ENCODE data around the gene G6PD. TPM values are rescaled to one million over a fixed set of nuclear protein-coding genes. Genes with fewer than 3 reads are reported as not detected.
A peak's percentile ranks its signal among the peaks of the same experiment; 100 is the strongest.

Gene G6PD
- polyA plus RNA-seq, 4 donors = 10.5 to 23.4 (median 13.3) TPM

DNA sequence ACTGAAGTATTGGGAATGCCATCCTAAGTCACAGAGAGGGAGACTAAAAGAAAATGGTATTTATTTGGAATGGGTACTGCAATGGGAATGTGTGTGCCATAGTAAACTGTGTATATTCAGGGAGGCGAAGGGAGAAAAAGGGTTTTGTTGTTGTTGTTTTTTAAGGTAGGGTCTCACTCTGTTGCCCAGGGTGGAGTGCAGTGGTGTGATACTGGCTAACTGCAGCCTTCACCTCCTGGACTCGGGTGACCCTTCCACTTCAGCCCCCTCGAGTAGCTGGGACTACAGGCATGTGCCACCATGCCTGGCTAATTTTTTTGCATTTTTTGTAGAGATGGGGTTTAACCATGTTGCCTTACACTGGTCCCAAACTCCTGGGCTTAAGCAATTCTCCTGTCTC is 51.9 kb downstream of the G6PD start:
- 71 to 92% (median 85%) methylated on average over 3 of the region's 3 CpGs for WGBS, 3 donors
- FAIRE-seq (no peak), DNase-seq (no peak)
- Histone ChIP-seq H3K4me1 (ENCODE audit: control insufficient read depth in 3 of 3, insufficient read depth in 2 of 3, low read depth in 1 of 3, low read length in 2 of 3) (no peaks in the 10 kb centered on the region), H3K27ac (ENCODE audit: low read depth in 1 of 3, low read length in 2 of 3) (no peak overlapping the region), H3K27me3 (ENCODE audit: control insufficient read depth in 3 of 3, insufficient read depth in 3 of 3, low read length in 3 of 3) (no peaks in the 10 kb centered on the region), H3K4me3 (ENCODE audit: low read depth in 1 of 3, low read length in 3 of 3) (no peak overlapping the region), H3K36me3 (ENCODE audit: control insufficient read depth in 3 of 3, insufficient read depth in 2 of 3, low read depth in 1 of 3, low read length in 3 of 3) (no peaks in the 10 kb centered on the region), H3K9me3 (ENCODE audit: control insufficient read depth in 2 of 2, insufficient read depth in 1 of 2, low read depth in 1 of 2, low read length in 1 of 2) (no peaks in the 10 kb centered on the region)

DNA sequence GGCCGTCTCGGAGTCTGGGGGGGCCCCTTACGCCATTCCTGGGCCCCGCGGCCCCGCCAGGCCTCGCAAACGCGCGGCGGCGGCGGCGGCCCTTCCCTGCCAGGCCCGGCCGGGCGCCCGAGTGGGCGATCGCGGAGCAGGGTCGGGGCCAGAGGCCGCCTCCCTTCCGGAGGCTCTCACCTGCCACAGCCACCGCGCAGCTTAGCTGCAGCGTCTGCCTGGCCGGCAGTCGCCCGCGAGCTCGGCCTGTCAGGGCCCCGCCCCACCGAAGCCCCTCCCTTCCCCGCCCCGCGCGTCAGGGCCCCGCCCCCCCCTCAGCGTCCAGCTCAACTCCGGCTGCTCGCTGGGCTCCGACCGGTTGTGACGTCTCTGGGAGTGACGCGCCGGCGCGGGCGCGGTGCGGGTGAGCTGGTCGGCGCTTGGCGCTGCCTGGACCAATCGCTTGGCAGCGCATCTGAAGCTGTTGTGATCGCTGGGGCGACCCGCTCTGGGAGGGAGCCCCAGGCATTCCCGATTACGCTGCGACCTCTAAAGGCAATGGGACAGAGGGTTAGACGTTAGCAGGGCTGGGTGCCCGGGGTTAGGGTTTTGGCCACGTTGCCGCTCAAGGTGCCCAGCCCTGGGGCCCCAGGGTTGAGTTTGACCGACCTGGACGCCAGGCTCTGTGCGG is 56.1 kb downstream of the G6PD start, which contains the start of gene SLC10A3:
Gene SLC10A3 (minus strand): TSS at position 216 of the 670 bp plus-strand sequence. CDS start 1,689 bp downstream, outside the sequence.
- Histone ChIP-seq H3K9me3 (ENCODE audit: control insufficient read depth in 2 of 2, insufficient read depth in 1 of 2, low read depth in 1 of 2, low read length in 1 of 2) (no peaks in the 10 kb centered on the region), H3K27me3 (ENCODE audit: control insufficient read depth in 3 of 3, insufficient read depth in 3 of 3, low read length in 3 of 3) (no peaks in the 10 kb centered on the region), H3K4me3 (ENCODE audit: low read depth in 1 of 3, low read length in 3 of 3) (peak within 1 kb of the TSS; percentile 41 to 86 (median 64)), H3K27ac (ENCODE audit: low read depth in 1 of 3, low read length in 2 of 3) (peak within 1 kb of the TSS; percentile 84 to 99 (median 99)), H3K36me3 (ENCODE audit: control insufficient read depth in 3 of 3, insufficient read depth in 2 of 3, low read depth in 1 of 3, low read length in 3 of 3) (peaks cover 0 to 17% (median 0%) of the 10 kb centered on the region in 3 donors), H3K4me1 (ENCODE audit: control insufficient read depth in 3 of 3, insufficient read depth in 2 of 3, low read depth in 1 of 3, low read length in 2 of 3) (peaks cover 0 to 8% (median 0%) of the 10 kb centered on the region in 3 donors)
- WGBS, 3 donors = 1 to 37% (median 7%) methylated on average over 14 to 71 of the region's 71 CpGs
- FAIRE-seq (no peak), DNase-seq (peak; percentile 90 to 94)

DNA sequence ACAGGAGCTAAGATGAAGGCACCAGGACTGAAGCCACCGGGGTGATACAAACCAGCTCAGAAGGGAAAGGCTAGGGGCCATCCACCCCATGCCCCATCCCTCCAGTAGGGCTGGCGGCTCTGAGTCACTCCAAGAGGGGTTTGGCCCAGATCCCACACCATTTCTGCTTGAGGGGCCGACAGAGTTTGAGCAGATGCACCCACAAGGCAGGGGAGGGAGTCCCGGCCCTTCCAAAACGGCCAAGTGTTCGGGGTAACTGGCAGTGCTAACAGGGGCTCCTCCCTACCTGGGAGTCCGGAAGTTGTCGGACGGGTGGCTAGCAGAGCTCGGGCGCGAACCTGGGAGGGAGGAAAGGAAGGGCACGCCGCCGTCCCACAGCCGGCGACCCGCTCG is 56.6 kb downstream of the G6PD start:
- no peaks in the 10 kb centered on the region for H3K27me3 ChIP-seq (ENCODE audit: control insufficient read depth in 3 of 3, insufficient read depth in 3 of 3, low read length in 3 of 3)
- H3K27ac ChIP-seq (ENCODE audit: low read depth in 1 of 3, low read length in 2 of 3) = peak overlapping the region; percentile 80 to 92 (median 81)
- DNase-seq = peak in 1 of 2 donors; percentile 19
- H3K9me3 ChIP-seq (ENCODE audit: control insufficient read depth in 2 of 2, insufficient read depth in 1 of 2, low read depth in 1 of 2, low read length in 1 of 2) = no peaks in the 10 kb centered on the region
- no peak for FAIRE-seq
- H3K4me3 ChIP-seq (ENCODE audit: low read depth in 1 of 3, low read length in 3 of 3) = peak overlapping the region; percentile 41 to 67 (median 64)
- peaks cover 0 to 22% (median 0%) of the 10 kb centered on the region in 3 donors for H3K36me3 ChIP-seq (ENCODE audit: control insufficient read depth in 3 of 3, insufficient read depth in 2 of 3, low read depth in 1 of 3, low read length in 3 of 3)
- peaks cover 0 to 13% (median 0%) of the 10 kb centered on the region in 3 donors for H3K4me1 ChIP-seq (ENCODE audit: control insufficient read depth in 3 of 3, insufficient read depth in 2 of 3, low read depth in 1 of 3, low read length in 2 of 3)
- WGBS, 3 donors = 0 to 42% (median 18%) methylated on average over 5 to 19 of the region's 19 CpGs

DNA sequence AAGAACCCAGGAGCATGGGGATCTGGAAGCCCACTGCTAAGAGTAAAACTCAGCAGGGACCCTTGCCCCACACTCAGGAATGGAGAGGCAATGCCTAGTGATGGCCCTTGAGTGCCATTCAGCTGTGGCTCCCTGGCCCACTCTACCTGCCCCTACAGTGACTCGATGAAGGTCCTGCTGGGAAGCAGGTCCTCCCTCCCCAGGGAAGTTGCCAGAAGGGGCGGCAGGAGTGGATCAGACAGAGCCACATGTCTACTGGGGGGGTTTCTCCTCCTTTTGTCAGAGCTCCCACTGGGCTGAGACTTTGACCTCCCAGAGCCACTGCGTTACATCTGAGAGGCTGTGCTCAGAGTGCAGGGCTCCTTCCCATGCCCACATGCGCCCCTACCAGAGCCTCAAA is 57.5 kb downstream of the G6PD start:
- H3K4me3 ChIP-seq (ENCODE audit: low read depth in 1 of 3, low read length in 3 of 3) = peak overlapping the region in 1 of 3 donors; percentile 67
- no peak for FAIRE-seq
- peaks cover 0 to 31% (median 0%) of the 10 kb centered on the region in 3 donors for H3K36me3 ChIP-seq (ENCODE audit: control insufficient read depth in 3 of 3, insufficient read depth in 2 of 3, low read depth in 1 of 3, low read length in 3 of 3)
- peaks cover 0 to 21% (median 0%) of the 10 kb centered on the region in 3 donors for H3K4me1 ChIP-seq (ENCODE audit: control insufficient read depth in 3 of 3, insufficient read depth in 2 of 3, low read depth in 1 of 3, low read length in 2 of 3)
- no peak for DNase-seq
- 86 to 90% (median 88%) methylated on average over 3 to 4 of the region's 4 CpGs for WGBS, 3 donors
- peak overlapping the region in 2 of 3 donors; percentile 80 to 92 for H3K27ac ChIP-seq (ENCODE audit: low read depth in 1 of 3, low read length in 2 of 3)
- H3K27me3 ChIP-seq (ENCODE audit: control insufficient read depth in 3 of 3, insufficient read depth in 3 of 3, low read length in 3 of 3) = no peaks in the 10 kb centered on the region
- H3K9me3 ChIP-seq (ENCODE audit: control insufficient read depth in 2 of 2, insufficient read depth in 1 of 2, low read depth in 1 of 2, low read length in 1 of 2) = no peaks in the 10 kb centered on the region

DNA sequence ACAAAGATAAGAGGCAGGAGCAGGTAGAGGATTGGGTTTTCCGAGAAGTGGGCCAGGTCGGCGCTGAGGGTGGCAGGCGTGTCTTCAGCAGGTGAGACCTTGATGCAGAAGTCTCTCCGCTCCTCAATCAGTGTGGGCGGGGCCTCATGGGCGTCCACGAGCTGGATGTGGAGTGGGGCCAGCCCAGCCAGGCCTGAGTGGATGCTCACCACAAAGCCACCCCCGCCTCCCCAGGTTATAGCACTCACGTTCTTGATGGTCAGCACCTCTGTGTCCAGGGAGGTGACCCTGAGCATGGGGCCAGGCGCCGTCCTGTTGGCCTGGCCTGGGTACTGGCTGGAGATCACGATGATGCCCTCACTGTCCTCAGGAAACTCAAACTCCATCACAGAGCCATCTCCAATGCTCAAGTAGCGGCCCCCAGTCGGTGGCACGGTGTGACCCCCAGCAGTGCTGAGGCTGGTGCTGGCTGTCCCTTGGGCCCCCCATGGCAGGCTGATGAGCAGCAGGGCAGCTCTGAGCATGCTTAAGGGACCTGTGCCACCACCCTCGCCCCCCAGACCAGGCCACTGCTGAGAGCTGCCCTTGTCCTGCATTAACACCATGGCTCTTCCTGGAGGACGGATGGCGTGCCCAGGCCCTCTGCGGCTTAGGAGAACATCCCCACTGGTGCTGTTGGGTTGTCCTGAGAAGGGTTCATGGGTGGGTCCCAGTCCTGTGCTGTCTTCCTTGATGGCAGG is 58.1 kb downstream of the G6PD start:
- Histone ChIP-seq H3K9me3 (ENCODE audit: control insufficient read depth in 2 of 2, insufficient read depth in 1 of 2, low read depth in 1 of 2, low read length in 1 of 2) (no peaks in the 10 kb centered on the region), H3K27ac (ENCODE audit: low read depth in 1 of 3, low read length in 2 of 3) (no peak overlapping the region), H3K36me3 (ENCODE audit: control insufficient read depth in 3 of 3, insufficient read depth in 2 of 3, low read depth in 1 of 3, low read length in 3 of 3) (peaks cover 0 to 36% (median 0%) of the 10 kb centered on the region in 3 donors), H3K4me1 (ENCODE audit: control insufficient read depth in 3 of 3, insufficient read depth in 2 of 3, low read depth in 1 of 3, low read length in 2 of 3) (peaks cover 0 to 22% (median 0%) of the 10 kb centered on the region in 3 donors), H3K4me3 (ENCODE audit: low read depth in 1 of 3, low read length in 3 of 3) (no peak overlapping the region), H3K27me3 (ENCODE audit: control insufficient read depth in 3 of 3, insufficient read depth in 3 of 3, low read length in 3 of 3) (no peaks in the 10 kb centered on the region)
- no peak for DNase-seq
- WGBS, 3 donors = 80 to 89% (median 86%) methylated on average over 14 to 20 of the region's 20 CpGs
- FAIRE-seq = no peak

DNA sequence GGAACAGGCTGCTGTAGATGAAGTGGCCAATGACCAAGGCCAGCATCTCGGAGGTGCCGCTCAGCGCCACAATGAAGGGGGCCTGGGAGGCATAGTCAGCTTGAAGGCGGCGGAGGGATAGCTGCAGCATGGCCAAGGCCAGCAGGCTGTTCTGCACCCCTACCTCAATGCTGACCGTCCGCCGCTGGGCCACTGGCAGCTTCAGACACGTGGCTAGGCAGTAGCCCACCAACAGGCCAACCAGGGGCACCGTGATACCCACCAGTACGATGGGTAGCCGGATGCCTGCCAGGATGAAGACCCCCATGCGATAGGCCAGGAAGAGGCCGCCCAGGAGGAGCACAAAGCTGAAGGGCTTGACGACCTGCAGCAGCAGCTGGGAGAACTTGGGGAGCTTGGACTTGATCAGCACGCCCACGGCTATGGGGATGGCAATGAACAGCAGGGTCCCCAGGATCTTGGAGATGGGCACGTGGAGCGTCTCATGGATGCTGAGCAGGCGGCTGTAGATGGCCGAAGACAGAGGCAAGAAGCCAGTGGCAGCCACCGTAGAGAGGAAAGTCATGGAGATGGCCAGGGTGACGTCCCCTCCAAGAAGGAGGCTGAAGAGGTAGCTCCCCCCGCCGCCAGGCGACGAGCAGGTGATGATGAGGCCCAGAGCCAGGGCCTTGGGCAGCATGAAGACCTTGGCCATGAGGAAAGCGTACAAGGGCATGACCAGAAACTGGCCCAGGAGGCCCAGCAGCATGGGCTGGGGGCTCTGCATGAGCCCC is 58.9 kb downstream of the G6PD start:
- Histone ChIP-seq H3K27ac (ENCODE audit: low read depth in 1 of 3, low read length in 2 of 3) (no peak overlapping the region), H3K4me1 (ENCODE audit: control insufficient read depth in 3 of 3, insufficient read depth in 2 of 3, low read depth in 1 of 3, low read length in 2 of 3) (peaks cover 0 to 22% (median 0%) of the 10 kb centered on the region in 3 donors), H3K27me3 (ENCODE audit: control insufficient read depth in 3 of 3, insufficient read depth in 3 of 3, low read length in 3 of 3) (no peaks in the 10 kb centered on the region), H3K36me3 (ENCODE audit: control insufficient read depth in 3 of 3, insufficient read depth in 2 of 3, low read depth in 1 of 3, low read length in 3 of 3) (peaks cover 0 to 39% (median 0%) of the 10 kb centered on the region in 3 donors), H3K9me3 (ENCODE audit: control insufficient read depth in 2 of 2, insufficient read depth in 1 of 2, low read depth in 1 of 2, low read length in 1 of 2) (no peaks in the 10 kb centered on the region), H3K4me3 (ENCODE audit: low read depth in 1 of 3, low read length in 3 of 3) (no peak overlapping the region)
- no peak for DNase-seq
- no peak for FAIRE-seq
- 87 to 95% (median 92%) methylated on average over 18 to 28 of the region's 28 CpGs for WGBS, 3 donors

DNA sequence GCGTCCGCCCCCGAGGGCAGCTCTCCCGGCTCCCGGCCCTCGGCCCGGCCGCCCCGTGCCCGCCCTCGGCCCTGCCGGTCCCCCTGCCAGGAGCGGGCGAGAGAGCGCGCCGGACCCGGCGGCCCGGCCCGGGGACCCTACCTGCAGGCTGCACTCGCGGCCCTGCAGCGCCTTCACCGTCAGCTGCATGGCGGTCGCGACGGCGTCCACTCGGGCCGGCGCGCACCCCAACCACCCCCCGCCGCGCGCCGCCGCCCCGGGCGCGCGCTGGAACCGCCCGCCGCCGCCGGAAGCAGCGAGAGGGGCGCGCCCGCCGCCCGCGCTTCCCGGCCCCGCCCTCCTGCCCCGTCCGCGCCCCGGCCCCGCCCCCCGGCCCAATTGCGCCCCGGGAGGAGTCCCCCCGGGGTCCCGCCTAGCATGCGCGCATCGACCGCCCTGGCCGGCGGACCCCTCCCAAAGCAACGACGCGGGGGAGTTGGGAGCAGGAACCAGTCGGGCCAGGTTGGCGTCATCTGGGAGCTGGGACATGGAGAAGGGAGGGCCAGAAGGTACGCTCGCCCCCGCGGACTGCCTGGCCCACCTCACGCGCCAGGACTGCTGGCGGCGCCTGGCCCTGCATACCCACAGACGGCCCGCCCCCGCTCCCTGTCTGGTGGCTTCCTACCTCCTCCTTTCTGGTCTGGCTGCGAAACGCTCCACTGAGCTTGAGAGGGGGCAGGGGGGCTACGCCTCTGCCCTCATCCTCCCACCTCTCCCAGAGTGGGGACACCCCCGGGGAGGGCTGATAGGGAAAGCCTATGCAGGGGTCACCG is 60.0 kb downstream of the G6PD start, which contains the start of gene UBL4A:
Gene UBL4A (minus strand): TSS at position 220 of the 812 bp plus-strand sequence. CDS start 31 bp downstream, at position 189.
- 1 to 36% (median 11%) methylated on average over 7 to 95 of the region's 95 CpGs for WGBS, 3 donors
- H3K27ac ChIP-seq (ENCODE audit: low read depth in 1 of 3, low read length in 2 of 3) = peak within 1 kb of the TSS; percentile 74 to 84 (median 75)
- peak; percentile 52 to 74 for DNase-seq

More for the DNA sequence above, 60.0 kb downstream of the G6PD start, which contains the start of gene UBL4A:
- Histone ChIP-seq H3K9me3 (ENCODE audit: control insufficient read depth in 2 of 2, insufficient read depth in 1 of 2, low read depth in 1 of 2, low read length in 1 of 2) (no peaks in the 10 kb centered on the region), H3K36me3 (ENCODE audit: control insufficient read depth in 3 of 3, insufficient read depth in 2 of 3, low read depth in 1 of 3, low read length in 3 of 3) (peaks cover 0 to 39% (median 0%) of the 10 kb centered on the region in 3 donors), H3K27me3 (ENCODE audit: control insufficient read depth in 3 of 3, insufficient read depth in 3 of 3, low read length in 3 of 3) (no peaks in the 10 kb centered on the region), H3K4me3 (ENCODE audit: low read depth in 1 of 3, low read length in 3 of 3) (peak within 1 kb of the TSS; percentile 50 to 63 (median 53)), H3K4me1 (ENCODE audit: control insufficient read depth in 3 of 3, insufficient read depth in 2 of 3, low read depth in 1 of 3, low read length in 2 of 3) (peaks cover 0 to 22% (median 0%) of the 10 kb centered on the region in 3 donors)
- FAIRE-seq = no peak
